ENCODE data around the gene KIAA0232.

The KIAA0232 gene

DNA sequence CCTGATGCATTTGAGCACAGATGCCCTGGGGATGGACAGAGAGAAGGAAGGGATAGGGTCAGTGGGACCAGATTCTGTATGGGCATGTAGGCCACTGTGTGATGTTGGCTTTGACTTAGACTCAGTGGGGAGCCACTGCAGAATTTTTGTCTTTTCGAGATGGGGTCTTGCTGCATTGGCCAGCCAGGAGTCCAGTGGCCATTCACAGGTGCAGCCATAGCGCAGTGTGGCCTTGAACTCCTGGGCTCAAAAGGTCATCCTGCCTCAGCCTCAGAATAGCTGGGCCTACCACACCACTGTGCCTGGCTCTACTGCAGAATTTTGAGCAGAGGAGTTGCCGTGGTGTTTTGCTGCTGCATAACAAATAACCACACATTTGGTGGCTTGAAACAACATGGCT is 149.9 kb downstream of the KIAA0232 start:
- H3K9me3 ChIP-seq (ENCODE audit: control insufficient read depth in 2 of 2, low read length in 2 of 2): no peaks in the 10 kb centered on the region
- H3K36me3 ChIP-seq (ENCODE audit: control insufficient read depth in 2 of 2, insufficient read depth in 2 of 2, low read length in 2 of 2): peaks cover 0 to 2% of the 10 kb centered on the region in 2 donors
- H3K4me1 ChIP-seq (ENCODE audit: control insufficient read depth, insufficient read depth, low read length): peaks cover 8% of the 10 kb centered on the region
- no peak overlapping the region for H3K9ac ChIP-seq (ENCODE audit: low read length in 2 of 2)
- H3K27ac ChIP-seq (ENCODE audit: low read length): no peak overlapping the region
- no peak overlapping the region for H3K4me3 ChIP-seq (ENCODE audit: low read length in 2 of 2)
- H3K27me3 ChIP-seq (ENCODE audit: control insufficient read depth in 1 of 2, insufficient read depth in 2 of 2, low read length in 2 of 2): no peaks in the 10 kb centered on the region

DNA sequence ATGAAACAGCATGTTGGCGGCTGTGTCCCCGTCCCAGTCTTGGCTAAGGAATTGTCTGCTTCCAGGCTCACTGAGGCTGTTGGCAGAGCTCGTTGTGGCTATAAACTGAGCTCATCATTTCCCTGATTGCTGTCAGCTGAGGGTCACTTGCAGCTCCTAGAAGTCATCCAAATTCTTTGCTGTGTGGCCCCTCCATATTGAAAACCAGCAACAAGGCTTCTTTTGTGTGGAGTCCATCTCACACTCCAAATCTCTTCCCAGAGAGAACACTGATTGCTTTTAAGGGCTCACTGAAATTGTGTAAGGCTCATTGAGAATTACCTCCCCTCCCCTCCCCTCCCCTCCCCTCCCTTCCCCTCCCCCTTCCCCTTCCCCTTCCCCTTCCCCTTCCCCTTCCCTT is 150.4 kb downstream of the KIAA0232 start:
- no peak overlapping the region for H3K9ac ChIP-seq (ENCODE audit: low read length in 2 of 2)

More for the DNA sequence above, 150.4 kb downstream of the KIAA0232 start:
- Histone ChIP-seq H3K9me3 (ENCODE audit: control insufficient read depth in 2 of 2, low read length in 2 of 2) (no peaks in the 10 kb centered on the region), H3K4me1 (ENCODE audit: control insufficient read depth, insufficient read depth, low read length) (peaks cover 8% of the 10 kb centered on the region), H3K27ac (ENCODE audit: low read length) (no peak overlapping the region), H3K4me3 (ENCODE audit: low read length in 2 of 2) (no peak overlapping the region), H3K36me3 (ENCODE audit: control insufficient read depth in 2 of 2, insufficient read depth in 2 of 2, low read length in 2 of 2) (peaks cover 0 to 2% of the 10 kb centered on the region in 2 donors), H3K27me3 (ENCODE audit: control insufficient read depth in 1 of 2, insufficient read depth in 2 of 2, low read length in 2 of 2) (no peaks in the 10 kb centered on the region)
